ENCODE results near the gene ST8SIA2.

- TF ChIP-seq EZH2 (IDR thresholded peaks at IDR 0.05): no peak
- TF ChIP-seq CTCF (IDR thresholded peaks at IDR 0.05): no peak
- no peak for TF ChIP-seq EZH2phosphoT487 (IDR thresholded peaks at IDR 0.05)
Observed at GRCh38 chr15:92417716-92418115, 24.0 kb downstream of the ST8SIA2 start.

All from neural progenitor cell (in vitro differentiated cells).